Ovary (tissue), 3 donors: ENCODE results near the gene EFNB3.

Experiments
- EP300 ChIP-seq: sonication (generic); formaldehyde crosslinking; IDR thresholded peaks from one replicate; pipeline ENCODE4 v1.6.1; 2017; ENCODE audit warnings: antibody characterized with exemption
- POLR2A ChIP-seq: fragments of 450-650 bp; IDR thresholded peaks from one replicate; pipeline ENCODE4 v1.6.1; 2017; ENCODE audit warnings: antibody characterized with exemption, mild to moderate bottlenecking, moderate library complexity
- TF ChIP-seq, protein P1 (sequence below), 3 donors: fragments of 450-650 bp in 2 of 3; fragments of 200-600 bp in 1 of 3; IDR thresholded peaks; one replicate each; pipeline versions ENCODE4 v1.5.1 to v1.8.0; 2016 to 2022; ENCODE audit warnings: antibody characterized with exemption in 3 of 3, mild to moderate bottlenecking in 1 of 3
- donor health status: DM: no; HTN: no; CAD: no.

DNA sequence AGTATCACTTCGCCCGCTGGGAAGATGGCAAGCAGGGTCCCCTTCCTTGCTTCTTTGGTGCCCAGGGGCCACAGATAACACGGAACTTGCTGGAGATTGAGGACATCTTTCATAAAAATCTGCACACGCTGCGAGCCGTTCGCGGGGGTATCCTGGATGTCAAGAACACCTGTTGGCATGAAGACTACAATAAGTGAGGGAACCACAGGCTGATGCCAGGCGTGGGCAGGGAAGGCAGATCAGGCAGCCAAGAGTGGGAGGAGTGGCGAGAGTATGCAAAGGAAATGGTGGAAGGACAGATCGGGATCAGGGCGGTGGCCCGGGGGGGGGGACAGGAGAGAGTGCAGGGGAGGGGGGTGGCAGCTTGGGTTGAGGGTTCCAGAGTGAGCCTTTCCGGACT lies 34.7 kb downstream of the EFNB3 start:
- TF ChIP-seq, protein P1, sequence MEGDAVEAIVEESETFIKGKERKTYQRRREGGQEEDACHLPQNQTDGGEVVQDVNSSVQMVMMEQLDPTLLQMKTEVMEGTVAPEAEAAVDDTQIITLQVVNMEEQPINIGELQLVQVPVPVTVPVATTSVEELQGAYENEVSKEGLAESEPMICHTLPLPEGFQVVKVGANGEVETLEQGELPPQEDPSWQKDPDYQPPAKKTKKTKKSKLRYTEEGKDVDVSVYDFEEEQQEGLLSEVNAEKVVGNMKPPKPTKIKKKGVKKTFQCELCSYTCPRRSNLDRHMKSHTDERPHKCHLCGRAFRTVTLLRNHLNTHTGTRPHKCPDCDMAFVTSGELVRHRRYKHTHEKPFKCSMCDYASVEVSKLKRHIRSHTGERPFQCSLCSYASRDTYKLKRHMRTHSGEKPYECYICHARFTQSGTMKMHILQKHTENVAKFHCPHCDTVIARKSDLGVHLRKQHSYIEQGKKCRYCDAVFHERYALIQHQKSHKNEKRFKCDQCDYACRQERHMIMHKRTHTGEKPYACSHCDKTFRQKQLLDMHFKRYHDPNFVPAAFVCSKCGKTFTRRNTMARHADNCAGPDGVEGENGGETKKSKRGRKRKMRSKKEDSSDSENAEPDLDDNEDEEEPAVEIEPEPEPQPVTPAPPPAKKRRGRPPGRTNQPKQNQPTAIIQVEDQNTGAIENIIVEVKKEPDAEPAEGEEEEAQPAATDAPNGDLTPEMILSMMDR (IDR thresholded peaks at IDR 0.05), result no peak
- no peak for TF ChIP-seq POLR2A
- no peak for TF ChIP-seq EP300
